Stromal cell of bone marrow (primary cell): ENCODE data around the gene CAPN5.

ENCODE experiments used
- DNase-seq: peaks from one replicate; pipeline ENCODE4 v3.0.0-alpha.2; 2012; ENCODE audit warnings: low read depth

Gene CAPN5

GRCh38 chr11:77136074-77136473 is 69.3 kb downstream of the CAPN5 start:
- peak; percentile 7 for DNase-seq

DNA sequence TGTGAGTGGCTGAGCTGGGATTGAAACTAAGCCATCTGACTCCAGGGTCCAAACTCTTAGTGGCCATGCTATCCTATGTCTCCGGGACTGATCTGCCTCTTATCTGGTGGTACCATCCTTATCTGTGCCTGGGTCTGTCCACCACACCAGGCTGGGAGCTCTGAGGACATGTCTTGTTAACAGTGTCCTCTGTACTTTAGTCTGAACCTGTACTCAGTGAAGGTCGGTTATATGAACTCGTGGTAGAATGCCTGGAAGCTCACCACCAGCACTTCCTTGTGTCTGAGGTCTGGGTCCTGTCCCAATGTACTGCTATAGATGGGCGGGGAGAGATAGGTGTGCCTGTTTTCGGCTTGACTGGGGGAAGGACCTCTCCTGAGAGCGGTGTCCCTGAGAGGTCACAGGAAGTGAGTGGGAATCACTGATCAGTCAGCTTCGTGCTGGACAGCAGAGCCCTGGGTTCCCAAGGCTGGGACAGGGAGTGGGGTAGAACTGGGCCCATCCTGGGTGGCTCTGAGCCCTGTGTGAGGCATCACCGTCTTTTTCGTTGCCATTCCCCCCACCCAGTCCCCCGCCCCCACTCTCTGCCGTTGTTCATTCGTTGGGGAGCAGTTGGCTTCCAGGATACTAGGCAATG is 70.1 kb downstream of the CAPN5 start:
- DNase-seq = no peak

DNA sequence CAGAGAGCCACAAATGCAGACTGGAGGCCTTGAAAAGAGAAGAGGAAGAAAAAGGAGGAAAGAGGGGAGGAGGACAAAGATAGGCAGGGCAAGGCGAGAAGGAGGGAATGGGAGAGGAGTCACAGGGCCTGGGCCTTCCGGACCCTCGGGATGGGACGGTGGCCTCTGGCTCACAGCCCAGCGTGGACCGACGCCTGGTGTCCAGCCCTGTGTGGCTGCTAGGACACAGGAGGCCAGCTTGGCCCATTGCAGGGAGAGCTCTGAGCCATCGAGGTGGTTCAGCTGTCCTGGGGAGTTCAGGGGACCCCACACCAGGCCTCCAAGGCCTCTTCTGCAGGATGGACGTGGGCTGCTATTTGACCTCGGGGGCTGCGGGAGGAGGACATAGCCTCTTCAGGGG is 70.7 kb downstream of the CAPN5 start:
- DNase-seq = no peak

DNA sequence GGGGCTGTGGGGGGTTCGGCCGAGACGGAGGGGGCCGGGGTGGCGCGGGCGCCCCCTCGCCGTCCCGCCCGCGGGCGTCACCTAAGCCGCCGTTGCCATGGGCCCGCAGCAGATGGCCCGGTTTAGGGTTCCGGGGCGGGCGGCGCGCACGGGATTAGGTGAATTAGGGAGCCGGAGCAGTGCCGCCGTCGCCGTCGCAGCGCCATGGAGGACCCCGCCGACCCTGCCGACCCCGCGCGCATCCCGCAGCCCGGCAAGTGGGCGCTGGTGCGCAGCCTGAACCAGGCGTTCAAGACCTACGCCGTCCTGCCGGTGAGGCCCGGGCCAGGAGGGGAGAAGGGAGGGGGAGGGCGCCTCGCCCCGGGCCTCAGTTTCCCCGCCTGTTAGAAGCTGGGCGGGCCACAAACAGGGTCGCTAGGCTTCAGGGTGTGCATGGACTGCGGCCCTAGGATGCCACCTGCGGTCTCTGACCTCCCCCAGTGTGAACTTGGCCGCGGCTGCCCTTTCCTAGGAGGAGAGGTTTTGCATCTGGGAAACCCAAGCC is 71.4 kb downstream of the CAPN5 start:
- no peak for DNase-seq

DNA sequence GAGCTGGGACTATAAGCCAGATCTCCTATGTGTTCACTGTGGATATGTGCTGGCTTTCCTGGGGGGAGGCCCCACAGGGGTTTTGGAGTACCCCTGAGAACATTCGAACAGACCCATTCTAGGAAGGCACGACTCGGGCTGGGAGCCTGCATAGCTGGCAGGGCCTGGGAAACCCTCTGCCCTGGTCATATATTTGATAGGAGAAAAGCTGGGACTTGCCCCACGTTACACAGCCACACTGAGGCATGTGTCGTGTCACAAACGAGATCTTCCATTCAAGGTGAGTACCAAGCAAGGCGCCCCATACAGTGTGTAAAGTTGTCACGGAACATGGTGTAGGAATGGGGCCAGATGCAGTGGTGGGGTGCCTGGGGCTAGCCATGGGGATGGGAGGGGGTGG is 72.4 kb downstream of the CAPN5 start:
- no peak for DNase-seq

DNA sequence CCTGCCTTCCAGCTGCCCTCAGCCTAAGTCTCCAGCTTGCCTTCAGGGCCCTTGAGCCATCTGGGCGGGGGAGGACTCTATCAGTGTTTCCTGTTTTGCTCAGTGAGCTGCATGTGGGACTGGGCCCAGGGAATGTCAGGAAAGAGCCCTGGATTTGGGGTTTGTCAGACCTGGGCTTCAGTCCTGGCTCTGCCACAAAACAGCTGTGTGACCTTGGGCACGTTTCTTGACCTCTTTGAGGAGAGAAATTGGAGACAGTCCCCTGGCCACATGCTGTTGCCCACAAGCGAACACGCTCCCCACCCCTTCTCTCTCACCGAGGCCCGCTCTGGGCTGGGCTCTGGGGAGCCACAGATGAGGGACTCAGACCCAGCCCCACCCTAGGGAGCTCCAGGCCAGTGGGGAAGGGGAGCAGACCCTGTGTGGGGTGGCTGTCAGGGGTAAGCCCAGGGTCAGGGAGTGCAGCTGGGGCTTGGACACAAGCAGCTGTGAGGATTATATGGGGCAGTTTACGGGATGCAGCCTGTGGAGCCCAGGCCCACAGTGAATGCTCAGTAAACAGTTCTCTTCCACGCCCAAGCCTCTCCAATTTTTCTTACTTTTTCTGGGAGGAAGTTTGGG is 73.6 kb downstream of the CAPN5 start:
- peak; percentile 23 for DNase-seq

- peak; percentile 85 for DNase-seq
These were observed 74.3 kb downstream of the CAPN5 start for GRCh38 chr11:77141034-77141433.

DNA sequence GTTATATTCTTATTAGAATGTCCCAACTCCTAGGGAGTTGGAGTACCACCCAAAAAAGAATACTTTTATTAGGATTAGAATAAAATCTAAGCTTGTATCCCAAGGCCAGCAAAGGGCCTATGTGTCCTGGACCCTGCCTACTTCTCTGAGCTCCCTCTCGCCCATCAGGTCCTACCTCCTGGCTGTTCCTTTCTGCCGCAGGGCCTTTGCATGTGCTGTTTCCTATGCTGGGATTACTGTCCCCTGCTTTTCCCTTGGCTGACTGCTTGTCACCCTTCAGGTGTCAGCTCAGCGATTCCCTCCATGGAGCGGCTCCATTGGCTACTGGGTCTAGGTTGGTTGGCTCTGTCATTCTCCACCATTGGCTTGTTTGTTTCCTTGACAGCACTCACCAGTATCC is 74.7 kb downstream of the CAPN5 start:
- DNase-seq = no peak

- no peak for DNase-seq
These were observed 75.6 kb downstream of the CAPN5 start for GRCh38 chr11:77142091-77142975.

DNA sequence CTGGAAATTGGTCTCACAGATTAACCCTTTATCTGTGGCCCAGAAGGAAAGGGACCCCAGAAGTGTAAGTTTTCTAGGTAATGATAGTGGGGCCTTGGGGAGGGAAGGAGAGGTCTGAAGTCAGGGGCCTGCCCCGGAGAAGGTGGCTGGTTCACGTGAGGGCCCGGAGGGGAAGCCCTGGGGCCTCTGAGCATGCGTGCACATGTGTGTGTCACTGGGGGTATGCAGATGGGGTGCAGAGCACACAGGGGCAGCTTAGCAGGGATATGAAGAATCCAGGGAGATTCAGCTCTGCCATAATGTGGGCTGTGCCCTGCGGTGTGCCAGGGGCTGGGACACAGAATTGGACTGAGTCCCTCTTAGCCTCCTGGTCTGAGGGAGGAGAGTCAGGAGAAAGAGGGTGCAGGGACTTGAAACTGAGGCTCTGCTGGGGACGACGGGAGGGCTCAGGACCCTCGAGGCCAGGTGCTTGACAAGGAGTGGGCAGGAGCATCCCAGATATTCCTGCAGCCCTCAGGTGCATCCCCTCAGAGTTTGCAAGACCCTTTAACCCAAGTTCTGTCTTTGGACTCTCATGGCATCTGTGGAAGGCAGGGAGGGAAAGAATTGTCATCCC is 76.7 kb downstream of the CAPN5 start:
- DNase-seq = no peak

DNA sequence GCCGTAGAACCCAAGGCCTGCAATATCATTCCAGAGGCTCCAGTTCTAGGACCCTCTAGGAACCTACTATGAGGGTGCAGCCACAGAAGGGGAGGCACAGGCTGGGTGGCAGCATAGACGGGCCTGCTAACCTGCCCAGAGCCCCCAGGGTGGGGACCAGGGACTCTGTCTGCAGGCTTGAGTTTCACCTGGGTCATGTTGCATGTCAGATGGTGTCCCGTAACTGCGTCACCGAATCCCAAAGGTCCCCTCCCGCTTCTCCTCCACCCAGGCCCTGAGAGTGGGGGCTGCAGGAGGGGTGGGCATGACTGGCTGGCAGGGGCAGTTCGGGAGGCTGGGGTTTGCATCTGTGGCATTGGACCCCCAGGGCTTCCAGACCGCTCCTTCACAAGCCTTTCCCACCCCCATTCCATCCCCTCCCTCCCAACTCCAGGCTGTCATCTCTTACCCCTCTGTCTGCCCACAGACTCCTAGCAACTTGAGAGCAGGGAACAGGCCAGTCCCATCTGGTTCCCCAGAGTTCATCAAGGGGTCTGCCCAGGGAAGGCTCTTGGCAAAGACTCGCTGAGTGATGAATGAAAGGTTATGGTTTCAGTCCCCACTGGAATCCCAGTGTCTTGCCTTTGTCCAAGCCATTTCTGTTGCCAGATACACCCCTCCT is 77.6 kb downstream of the CAPN5 start:
- DNase-seq = no peak

DNA sequence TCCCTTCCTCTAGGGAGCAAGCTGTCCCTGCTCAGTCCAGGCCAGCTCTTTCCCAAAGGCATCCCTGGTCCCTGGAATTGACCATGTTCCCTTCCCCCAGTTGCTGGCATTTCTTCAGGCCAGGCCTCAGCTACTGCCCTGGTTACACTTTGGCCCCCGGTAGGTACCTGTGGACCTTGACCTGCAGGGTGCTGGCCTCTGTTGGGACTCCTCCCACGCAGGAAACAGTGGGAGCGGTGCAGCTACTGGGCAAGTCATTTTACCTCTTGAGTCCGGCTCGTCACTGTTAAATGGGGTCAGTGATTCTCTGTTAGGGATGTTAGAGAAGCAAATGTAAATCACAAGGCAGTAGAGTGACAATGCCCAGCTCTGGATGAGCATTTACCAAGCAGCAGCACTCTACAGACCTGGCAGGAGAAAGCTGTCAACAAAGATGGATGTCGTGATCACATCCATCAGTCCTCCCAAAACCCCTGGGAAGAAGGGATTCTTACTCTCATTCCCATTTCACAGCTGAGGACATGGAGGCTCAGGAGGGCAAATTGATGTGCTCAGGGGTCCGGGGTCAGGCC is 78.2 kb downstream of the CAPN5 start:
- DNase-seq = no peak

DNA sequence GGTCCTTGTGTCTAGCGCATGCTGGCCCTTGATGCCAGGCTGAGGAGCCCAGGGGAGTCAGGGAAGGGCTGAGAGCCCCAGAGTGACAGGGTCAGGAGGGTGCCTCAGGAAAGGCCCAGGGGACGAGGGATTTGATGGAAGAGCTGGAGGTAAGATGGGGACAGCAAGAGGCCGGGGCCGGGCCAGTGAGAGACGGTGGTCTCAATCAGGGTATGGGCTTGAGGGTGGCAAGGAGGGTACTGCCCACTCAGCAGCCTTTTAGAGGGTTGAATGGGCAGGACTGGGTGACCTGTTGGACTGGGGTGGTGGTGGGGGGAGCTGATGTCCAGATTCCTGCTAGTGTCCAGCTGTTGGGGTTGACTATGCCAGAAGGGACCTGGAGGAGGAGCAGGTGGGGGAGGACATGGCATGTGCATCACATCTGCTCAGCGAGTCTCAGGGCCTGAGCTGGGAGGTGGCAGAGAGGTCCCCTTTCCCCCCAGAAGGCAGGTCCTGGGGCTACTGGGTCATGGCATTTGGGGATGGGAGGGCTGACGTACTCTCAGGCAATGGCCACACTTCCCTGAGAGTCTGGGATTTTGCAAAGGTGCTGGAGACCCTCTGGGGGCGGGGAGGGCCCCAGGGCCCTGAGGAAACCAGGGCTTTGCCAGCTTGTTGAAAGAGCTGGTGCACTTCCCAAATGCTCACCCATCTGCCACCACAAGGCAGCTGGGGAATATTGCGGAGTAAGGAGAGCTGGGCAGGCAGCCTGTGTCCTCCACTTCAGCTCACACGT is 79.7 kb downstream of the CAPN5 start:
- no peak for DNase-seq

DNA sequence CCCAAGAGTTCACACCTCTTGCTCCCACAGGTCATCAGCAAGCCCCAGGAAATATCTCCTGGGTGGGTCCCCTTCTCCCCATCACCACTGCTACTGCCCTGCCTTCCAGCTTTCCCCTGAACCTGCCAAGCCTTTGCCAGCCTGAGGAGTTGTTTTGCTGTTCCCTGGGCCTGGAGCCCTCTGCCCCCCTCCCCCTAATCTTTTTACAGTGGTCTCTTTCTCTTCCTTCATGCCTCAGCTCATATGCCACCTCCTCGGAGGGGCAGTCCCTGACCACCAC is 80.2 kb downstream of the CAPN5 start:
- DNase-seq = no peak

- DNase-seq = no peak
These were observed 81.0 kb downstream of the CAPN5 start for GRCh38 chr11:77147668-77148321.

GRCh38 chr11:77148963-77149715 is 82.4 kb downstream of the CAPN5 start:
- no peak for DNase-seq

DNA sequence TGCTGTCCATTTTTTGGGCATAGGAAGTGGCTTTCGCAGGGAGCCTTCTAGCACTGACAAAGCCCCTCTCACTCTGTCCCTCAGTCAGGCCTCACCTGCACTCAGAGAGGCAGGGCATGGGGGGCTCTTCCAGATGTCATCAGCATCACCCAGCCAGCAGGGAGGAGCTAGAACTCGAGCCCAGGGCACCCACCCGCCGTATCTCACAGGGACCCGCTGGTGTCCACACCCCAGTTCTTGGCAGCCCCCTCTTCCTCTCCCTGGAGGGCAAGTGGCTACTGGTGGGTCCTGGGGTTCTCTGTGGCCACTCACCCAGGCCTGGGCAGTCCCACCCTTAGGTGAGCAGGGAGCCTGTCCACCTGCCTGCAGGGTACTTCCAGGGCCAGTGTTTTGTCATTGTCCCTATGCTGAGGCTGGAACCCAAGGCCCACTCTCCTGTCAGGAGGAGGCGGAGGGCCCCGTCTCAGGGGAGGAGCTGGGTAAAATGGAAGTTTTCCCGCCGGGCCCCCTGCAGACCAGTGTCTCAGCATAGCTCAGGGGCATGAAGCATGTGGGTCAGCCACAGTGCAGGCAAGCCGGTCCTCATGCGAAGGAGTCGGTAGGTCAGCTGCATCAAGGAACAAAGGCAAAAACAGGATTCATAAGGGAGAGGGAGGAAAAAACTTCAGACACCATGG is 83.1 kb downstream of the CAPN5 start:
- DNase-seq = no peak

DNA sequence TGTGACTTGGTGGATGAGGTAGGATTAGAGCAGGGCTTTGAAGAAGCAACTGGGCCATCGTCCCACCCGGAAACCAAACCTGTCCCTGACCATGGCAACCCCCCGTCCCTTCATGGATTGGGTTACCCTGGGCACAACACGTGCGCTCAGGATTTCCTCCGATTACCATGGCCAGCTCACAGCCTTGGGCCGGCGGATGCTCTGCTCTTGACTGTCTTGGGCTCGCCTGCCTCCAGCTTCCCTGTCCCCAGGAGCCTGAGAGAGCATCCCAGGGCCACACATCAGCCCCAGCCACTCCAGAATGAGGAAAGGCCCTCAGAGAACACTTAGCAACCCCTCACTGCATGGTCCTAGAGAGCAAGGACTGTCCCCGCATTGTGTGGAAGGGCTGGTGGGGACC is 84.1 kb downstream of the CAPN5 start:
- DNase-seq = no peak
